HG03342 (cell line): ENCODE data around the gene ENDOD1.

Experiments
- ATAC-seq: cut with Tn5 transposase; IDR thresholded peaks from one replicate; pipeline ENCODE4 v1.9.1; 2021; ENCODE audit warnings: mild to moderate bottlenecking, moderate library complexity; ENCODE audit not compliant: unreplicated experiment

ENDOD1 gene

DNA sequence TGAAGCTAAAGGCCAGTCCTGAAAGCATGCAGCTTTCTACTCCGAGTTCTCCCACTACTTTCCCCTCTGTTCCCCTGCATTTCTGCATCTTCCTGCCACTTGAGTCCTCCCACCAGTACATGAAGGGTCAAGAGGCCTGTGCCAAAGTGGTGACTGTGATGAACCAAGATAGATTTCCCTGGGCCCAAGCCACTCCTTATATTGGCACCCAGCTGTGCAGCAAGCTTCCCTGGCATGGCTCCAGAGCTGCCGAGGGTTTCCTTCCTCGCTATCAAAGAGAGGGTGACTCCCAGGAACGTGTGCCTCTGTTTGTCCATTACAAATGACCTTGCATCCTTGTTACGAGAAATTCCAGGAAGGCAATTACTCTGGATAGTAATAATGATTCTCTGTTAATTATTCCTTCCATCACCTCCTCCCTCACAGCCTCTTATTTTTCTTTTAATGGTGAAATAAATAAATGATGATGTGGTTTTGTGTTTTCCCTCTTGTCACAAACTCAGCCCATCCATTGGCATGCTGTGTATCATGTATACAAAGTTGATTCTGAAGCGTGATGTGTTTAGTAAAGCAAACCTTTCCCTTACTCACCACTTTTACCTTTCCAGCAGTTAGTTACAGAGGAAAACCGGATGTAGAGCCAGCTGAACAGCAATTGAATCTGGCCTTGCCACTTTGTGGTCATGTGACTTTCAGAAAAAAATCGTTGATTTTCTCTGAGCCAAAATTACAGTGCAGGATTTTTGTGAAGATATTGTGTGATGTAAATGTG lies 14.7 kb upstream of the ENDOD1 start:
- no peak for ATAC-seq

GRCh38 chr11:95076416-95076815 lies 13.2 kb upstream of the ENDOD1 start:
- ATAC-seq = peak; percentile 73

- ATAC-seq = no peak
Measured at GRCh38 chr11:95076981-95077380, 12.7 kb upstream of the ENDOD1 start.

GRCh38 chr11:95078526-95078925 lies 11.1 kb upstream of the ENDOD1 start:
- ATAC-seq = no peak

DNA sequence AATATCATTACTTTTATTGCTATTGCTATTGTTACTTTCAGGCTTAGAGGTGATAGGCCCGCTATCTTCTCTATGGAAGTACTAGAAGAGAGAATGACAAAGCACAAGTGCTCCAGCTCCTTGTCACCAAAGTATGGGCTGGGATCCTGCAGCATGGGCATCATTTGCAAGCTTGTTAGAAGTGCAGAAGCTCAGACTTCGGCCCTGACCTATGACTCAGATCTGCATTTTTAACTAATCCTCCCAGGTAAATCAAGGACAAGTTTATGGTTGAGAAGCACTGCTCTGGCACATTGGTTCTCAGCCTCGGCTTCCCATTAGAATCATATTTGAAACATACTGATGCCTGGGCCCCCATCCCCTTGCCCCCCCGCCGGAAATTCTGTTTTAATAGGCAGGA lies 8.6 kb upstream of the ENDOD1 start:
- no peak for ATAC-seq

DNA sequence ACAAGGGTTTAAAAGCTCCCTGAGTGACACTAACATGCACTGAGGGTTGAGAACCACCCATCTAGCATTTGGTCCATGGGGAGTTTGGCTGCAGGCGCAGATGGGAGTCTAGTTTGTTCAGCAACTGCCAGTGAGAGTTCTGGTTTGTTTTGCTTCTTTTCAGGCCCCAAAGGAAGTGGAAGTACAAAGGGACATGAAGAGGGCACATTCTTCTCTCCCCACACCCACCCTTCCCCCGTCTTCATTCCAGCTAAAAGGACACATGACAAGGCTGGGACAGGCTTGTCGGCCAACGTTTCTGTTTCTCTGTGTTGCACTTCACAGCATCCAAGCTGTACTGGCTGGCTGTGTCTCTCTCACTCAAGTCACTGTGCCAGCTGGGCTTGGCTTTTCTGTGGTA lies 8.2 kb upstream of the ENDOD1 start:
- no peak for ATAC-seq

GRCh38 chr11:95082576-95083001 lies 7.1 kb upstream of the ENDOD1 start:
- ATAC-seq = no peak

DNA sequence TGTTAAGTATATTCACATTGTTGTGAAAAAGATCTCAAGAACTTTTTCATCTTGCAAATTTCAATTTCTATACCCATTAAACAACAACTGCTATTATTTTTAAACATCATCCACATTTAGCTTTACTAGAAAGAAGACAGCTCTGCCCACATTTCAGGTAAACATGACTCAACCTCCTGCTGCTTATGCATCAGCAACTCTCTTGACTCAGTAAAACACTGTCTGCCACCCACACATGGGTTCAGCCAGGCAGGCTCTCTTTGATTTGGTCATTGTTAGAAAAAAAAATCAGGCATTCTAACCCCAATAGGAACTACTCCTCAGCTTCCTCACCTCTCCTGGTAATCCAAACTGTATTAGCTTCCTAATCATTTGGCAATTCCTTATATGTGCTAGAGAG lies 5.1 kb upstream of the ENDOD1 start:
- ATAC-seq = peak; percentile 29

DNA sequence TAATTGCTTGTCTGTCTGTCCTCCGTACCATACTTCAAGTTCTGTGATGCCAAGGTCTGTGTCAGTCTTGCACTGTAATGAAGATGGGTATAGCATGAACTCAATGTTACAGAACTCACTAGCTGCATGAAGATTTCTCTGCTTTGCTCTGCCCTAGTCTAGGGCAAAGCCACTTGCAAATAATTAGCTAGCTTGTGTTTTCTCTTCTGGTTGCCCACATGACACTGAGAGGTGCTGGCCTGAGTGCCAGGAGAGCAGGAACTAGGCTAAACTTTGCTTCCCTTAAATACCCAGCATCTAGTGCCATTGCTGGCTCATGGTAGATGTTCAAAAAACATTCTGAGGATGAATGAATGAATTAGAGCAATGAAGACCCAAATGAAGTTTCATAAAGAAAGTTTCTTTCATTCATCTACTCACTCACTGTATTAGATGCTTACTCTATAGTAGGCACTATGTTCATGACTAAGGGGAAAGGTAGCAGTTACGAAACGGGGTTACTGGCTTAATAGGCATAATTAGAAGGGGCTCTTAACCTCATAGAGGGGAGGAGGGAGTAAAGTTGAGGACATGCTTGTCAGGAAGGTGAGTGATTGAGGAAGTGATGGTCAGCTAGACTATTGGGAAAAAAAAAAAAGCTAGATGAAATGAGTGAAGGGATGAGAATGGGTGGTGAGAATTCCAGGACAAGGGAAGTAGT lies 4.4 kb upstream of the ENDOD1 start:
- ATAC-seq = no peak

DNA sequence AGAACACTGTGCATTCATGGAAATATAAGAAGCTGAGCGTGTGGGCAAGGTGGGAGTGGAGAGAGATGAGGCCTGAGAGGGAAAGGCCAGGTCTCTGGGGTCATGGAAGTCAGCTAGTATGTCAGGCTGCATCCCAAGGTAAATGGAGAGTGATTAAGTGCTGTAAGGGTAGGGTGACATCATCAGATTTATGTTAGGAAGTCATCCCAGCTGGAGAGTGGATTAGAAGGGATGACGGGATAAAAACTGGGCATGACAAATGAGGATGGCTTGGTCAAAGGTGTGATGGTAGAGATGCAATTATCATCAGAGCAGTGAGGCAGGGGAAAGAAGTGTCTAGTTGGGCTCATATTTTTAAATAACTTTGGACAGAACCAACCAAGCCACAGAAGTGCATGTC lies 3.5 kb upstream of the ENDOD1 start:
- ATAC-seq = no peak

DNA sequence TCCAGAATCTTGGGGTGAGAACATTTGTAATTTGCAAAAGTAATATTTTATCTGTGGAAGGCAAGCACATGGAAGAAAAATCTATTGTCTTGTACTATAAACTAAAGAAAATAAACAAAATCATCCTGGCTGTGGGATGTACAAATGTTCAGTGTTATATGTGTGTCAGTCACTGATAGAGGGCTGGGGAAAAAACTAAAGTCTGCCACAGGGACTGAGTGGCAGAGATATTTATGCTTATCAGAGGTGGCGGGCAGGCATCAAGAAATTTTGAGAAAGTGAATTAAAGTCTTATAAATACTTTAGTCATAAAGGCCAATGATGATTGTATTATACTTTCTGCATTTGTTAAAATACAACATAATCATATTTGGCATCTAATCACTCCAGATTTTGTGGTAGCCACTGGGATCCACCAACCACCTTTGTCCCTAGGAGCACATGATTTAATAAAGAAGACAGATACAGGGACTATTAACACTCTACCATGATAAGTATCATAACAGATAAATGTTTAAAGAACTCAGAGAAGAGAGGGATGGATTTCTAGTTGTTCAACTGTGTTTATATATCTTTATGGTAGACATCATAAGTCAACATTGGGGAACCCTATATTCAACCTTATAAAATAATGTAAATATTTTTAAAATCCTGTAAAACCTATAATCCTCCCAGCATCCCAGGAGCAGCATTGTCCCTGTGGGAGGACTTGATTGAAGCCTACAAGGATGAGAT lies 2.6 kb upstream of the ENDOD1 start:
- no peak for ATAC-seq

GRCh38 chr11:95088946-95089619 lies 563 bp upstream of the ENDOD1 start:
- ATAC-seq = peak; percentile 51

DNA sequence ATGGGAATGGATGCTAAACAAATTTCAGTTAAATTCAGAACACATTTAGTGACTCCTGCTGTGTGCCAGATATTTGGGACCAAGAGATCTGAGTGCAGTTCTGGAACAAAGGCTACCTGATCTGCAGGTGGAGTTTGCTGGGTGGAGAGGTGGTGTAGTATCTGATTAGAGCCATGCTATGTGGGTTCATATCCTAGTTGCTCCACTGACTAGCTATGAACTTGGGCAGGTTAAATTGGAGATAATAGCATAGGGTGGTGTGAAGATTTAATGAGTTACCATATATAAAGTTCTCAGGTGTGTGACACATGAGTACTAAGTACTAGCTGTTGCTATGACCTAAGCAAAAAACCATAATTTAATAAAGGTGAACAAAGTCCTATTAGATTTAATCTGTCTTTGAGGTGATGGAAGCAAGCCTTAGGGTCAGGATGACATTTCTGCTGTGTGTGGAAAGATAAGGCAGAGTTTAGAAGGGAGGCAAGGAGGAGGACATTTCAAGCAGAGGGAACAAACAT lies 2.1 kb downstream of the ENDOD1 start:
- ATAC-seq = no peak

DNA sequence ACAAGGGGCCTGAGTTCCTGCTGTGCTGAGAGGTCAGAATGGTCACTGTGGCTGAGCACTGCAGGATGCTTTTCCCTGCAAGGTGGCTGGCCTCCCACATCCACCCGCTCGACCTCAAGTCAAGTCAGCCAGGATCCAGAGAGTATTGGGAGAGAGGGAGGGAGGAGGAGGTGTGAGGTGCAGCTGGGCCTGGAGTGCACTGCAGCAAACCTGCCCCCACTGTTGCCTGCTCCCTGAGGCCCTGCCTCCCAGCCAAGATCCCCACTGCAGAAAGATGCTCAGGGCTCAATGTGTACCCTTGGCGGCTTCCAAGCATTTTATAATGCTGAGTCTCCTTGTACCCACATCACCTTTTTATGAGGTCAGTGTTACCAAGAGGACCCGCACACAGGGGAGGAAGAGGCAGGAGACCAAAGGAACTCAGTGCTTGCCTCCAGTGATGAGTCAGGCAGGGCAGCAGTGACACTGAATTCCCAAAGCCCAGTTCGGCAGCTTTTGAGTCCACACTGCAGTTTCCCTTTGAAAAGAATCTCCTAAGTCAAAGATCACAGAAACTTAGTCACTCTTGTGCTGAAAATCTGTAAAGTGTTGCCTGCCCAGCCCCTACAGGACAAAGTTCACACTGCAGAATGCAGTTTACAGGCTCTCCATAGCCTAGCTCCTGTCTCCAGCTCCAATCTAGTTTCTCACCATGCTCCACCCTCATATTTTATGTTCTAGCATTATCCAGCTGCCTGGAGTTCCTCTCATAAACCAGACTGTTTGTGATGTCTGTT lies 3.1 kb downstream of the ENDOD1 start:
- ATAC-seq = peak; percentile 22

- ATAC-seq = no peak
Measured at GRCh38 chr11:95093548-95093947, 3.9 kb downstream of the ENDOD1 start.

- ATAC-seq = peak; percentile 80
Measured at GRCh38 chr11:95095858-95096587, 6.4 kb downstream of the ENDOD1 start.

GRCh38 chr11:95097209-95097608 lies 7.6 kb downstream of the ENDOD1 start:
- ATAC-seq = no peak

DNA sequence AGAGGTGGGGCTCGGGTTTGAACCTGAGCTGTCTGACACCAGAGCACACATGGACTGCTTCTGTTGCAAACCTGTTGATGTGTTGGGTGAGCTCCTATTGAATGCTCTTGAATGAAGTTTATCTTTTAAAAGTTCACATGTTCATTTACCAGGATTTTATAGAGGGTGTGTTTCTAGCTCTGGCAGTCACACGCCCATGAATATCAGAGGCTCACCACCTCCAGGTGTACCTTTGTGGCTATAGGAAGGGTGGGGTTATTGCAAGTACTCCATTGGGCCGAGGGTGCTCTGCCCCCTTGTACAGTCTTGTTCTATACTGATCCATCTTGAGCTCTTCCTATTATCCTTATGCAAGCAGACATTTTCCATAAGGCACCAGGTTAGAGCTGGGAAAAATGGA lies 9.2 kb downstream of the ENDOD1 start:
- no peak for ATAC-seq

DNA sequence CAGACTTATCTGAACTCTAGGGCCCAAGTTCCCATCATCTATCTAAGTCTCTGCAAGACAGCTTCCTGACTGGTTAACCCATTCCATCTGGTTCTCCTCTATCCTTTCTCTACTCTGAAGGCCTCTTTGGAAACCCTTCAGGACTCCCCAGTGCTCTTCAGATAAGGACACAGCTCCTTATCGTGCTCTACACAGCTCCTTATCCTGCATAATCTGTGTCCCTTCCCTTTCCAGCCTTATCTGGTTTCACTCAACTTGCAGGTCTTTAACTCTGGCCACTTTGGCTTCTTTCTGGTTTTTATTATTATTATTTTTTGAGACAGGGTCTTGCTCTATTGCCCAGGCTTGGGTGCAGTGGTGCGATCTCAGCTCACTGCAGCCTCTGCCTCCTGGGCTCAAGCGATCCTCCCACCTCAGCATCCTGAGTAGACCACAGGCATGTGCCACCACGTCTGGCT lies 10.6 kb downstream of the ENDOD1 start:
- no peak for ATAC-seq
